IMR-90 (cell line): ENCODE data around the gene FIGLA. TPM values are rescaled to one million over a fixed set of nuclear protein-coding genes. Genes with fewer than 3 reads are reported as not detected.

Experiments used
- ATAC-seq: fragments of 200-7000 bp; cut with Tn5 transposase; 2 replicates; pipeline ENCODE4 v1.9.1; 2020; ENCODE audit warnings: low read depth, mild to moderate bottlenecking, moderate library complexity
- BruUV-seq: library from RNA; stranded (reverse); fragments of 400-500 nt; replicated peaks from 2 replicates; lab custom pipeline; 2021; lab: Mats Ljungman, UMichigan
- CTCF ChIA-PET: fragments of 300-600 bp; formaldehyde crosslinking; extraction: SDS; loops from one replicate; lab custom pipeline; 2021; ENCODE audit warnings: antibody characterized with exemption; lab: Yijun Ruan, JAX
- POLR2A ChIA-PET: fragments of 300-600 bp; sonication (Branson Sonifier 250); formaldehyde crosslinking; loops from one replicate; lab custom pipeline; 2022; ENCODE audit warnings: antibody characterized with exemption; ENCODE audit not compliant: unreplicated experiment; lab: Charles Lee
- DNase-seq: peaks from one replicate; pipeline ENCODE4 v3.0.0; 2013
- H2AFZ ChIP-seq: replicated peaks from 2 replicates; pipeline ENCODE3; 2013; ENCODE audit warnings: low read length, mild to moderate bottlenecking; ENCODE audit not compliant: poor library complexity
- H2AK5ac ChIP-seq: 2 replicates; pipeline ENCODE4 v1.6.1; 2013; ENCODE audit warnings: low read depth, low read length, inconsistent platforms
- H2AK9ac ChIP-seq: replicated peaks from 2 replicates; pipeline ENCODE3; 2013; ENCODE audit warnings: mild to moderate bottlenecking, low read depth, low read length, moderate library complexity; ENCODE audit not compliant: poor library complexity
- H2BK120ac ChIP-seq: 2 replicates; pipeline ENCODE4 v1.6.1; 2013; ENCODE audit warnings: low read depth, low read length, inconsistent platforms
- H2BK15ac ChIP-seq: 3 replicates; pipeline ENCODE4 v1.6.1; 2013; ENCODE audit warnings: low read depth, low read length, inconsistent platforms
- H2BK20ac ChIP-seq: 2 replicates; pipeline ENCODE4 v1.6.1; 2013; ENCODE audit warnings: low read depth, mild to moderate bottlenecking, inconsistent platforms, low read length, moderate library complexity
- H2BK5ac ChIP-seq: 2 replicates; pipeline ENCODE4 v1.6.1; 2013; ENCODE audit warnings: mild to moderate bottlenecking, low read depth, low read length, inconsistent platforms; ENCODE audit not compliant: poor library complexity, severe bottlenecking
- H3K14ac ChIP-seq: replicated peaks from 2 replicates; pipeline ENCODE4 v1.6.1; 2013; ENCODE audit warnings: low read depth, low read length, inconsistent platforms
- H3K18ac ChIP-seq: 2 replicates; pipeline ENCODE4 v1.6.1; 2013; ENCODE audit warnings: low read depth, low read length, control low read depth
- H3K23ac ChIP-seq: 2 replicates; pipeline ENCODE4 v1.6.1; 2013; ENCODE audit warnings: low read depth, low read length, inconsistent platforms
- H3K27ac ChIP-seq: 2 replicates; pipeline ENCODE4 v1.5.1; 2013; ENCODE audit warnings: mild to moderate bottlenecking, control low read depth, low read length; ENCODE audit not compliant: insufficient read depth
- H3K27me3 ChIP-seq: 2 replicates; pipeline ENCODE4 v1.6.1; 2013; ENCODE audit warnings: low read length; ENCODE audit not compliant: control insufficient read depth, insufficient read depth
- H3K36me3 ChIP-seq: 2 replicates; pipeline ENCODE4 v1.6.1; 2013; ENCODE audit warnings: low read length, mixed read lengths; ENCODE audit not compliant: control insufficient read depth, insufficient read depth
- H3K4ac ChIP-seq: 2 replicates; pipeline ENCODE4 v1.6.1; 2013; ENCODE audit warnings: low read depth, low read length, inconsistent platforms
- H3K4me1 ChIP-seq: 2 replicates; pipeline ENCODE4 v1.6.1; 2013; ENCODE audit warnings: low read length, mixed read lengths; ENCODE audit not compliant: control insufficient read depth, insufficient read depth
- H3K4me2 ChIP-seq: 2 replicates; pipeline ENCODE4 v1.6.1; 2013; ENCODE audit warnings: low read depth, mild to moderate bottlenecking, control low read depth, low read length, moderate library complexity
- H3K4me3 ChIP-seq: 2 replicates; pipeline ENCODE4 v1.5.1; 2013; ENCODE audit warnings: low read depth, mild to moderate bottlenecking, control low read depth, low read length, moderate library complexity; ENCODE audit not compliant: insufficient read depth
- H3K56ac ChIP-seq: 2 replicates; pipeline ENCODE4 v1.6.1; 2013; ENCODE audit warnings: low read length, inconsistent platforms; ENCODE audit not compliant: insufficient read depth; ENCODE audit errors: extremely low read depth
- H3K79me1 ChIP-seq, 2 experiments: 2 replicates each; pipeline ENCODE4 v1.6.1; 2013; ENCODE audit warnings: low read length in 2 of 2, inconsistent platforms in 1 of 2, low read depth in 1 of 2
- H3K9ac ChIP-seq: 2 replicates; pipeline ENCODE4 v1.6.1; 2013; ENCODE audit warnings: low read depth, low read length, control low read depth
- H3K9me1 ChIP-seq: 2 replicates; pipeline ENCODE4 v1.6.1; 2013; ENCODE audit warnings: low read length, inconsistent platforms; ENCODE audit not compliant: insufficient read depth
- H3K9me3 ChIP-seq: 2 replicates; pipeline ENCODE4 v1.6.1; 2013; ENCODE audit warnings: low read length; ENCODE audit not compliant: control insufficient read depth, insufficient read depth
- H4K20me1 ChIP-seq: 2 replicates; pipeline ENCODE4 v1.6.1; 2013; ENCODE audit warnings: low read length, inconsistent platforms; ENCODE audit not compliant: insufficient read depth
- H4K5ac ChIP-seq: 2 replicates; pipeline ENCODE4 v1.6.1; 2013; ENCODE audit warnings: mild to moderate bottlenecking, low read depth, low read length, control low read depth
- H4K8ac ChIP-seq, 2 experiments: 2 replicates each; pipeline ENCODE4 v1.6.1; 2013; ENCODE audit warnings: low read depth in 2 of 2, low read length in 2 of 2, control low read depth in 1 of 2, inconsistent platforms in 1 of 2
- H4K91ac ChIP-seq: 2 replicates; pipeline ENCODE4 v1.6.1; 2013; ENCODE audit warnings: low read depth, low read length, inconsistent platforms; ENCODE audit not compliant: insufficient read depth
- BHLHE40 ChIP-seq: fragments of 150-350 bp; IDR thresholded peaks from 2 replicates; pipeline ENCODE4 v1.6.1; 2016; ENCODE audit warnings: mild to moderate bottlenecking, low read depth, low read length
- CHD1 ChIP-seq: IDR thresholded peaks from 2 replicates; pipeline ENCODE4 v1.6.1; 2012; ENCODE audit warnings: low read depth, low read length, improper control_type of control experiment
- CTCF ChIP-seq: conservative IDR thresholded peaks from 2 replicates; pipeline ENCODE4 v1.5.1; 2012; ENCODE audit warnings: mild to moderate bottlenecking, low read depth, low read length, improper control_type of control experiment
- MAZ ChIP-seq: IDR thresholded peaks from 2 replicates; pipeline ENCODE4 v1.6.1; 2012; ENCODE audit warnings: low read depth, mild to moderate bottlenecking, low read length, improper control_type of control experiment, moderate library complexity, borderline replicate concordance
- RAD21 ChIP-seq: IDR thresholded peaks from 2 replicates; pipeline ENCODE4 v1.6.1; 2012; ENCODE audit warnings: low read length, improper control_type of control experiment
- RCOR1 ChIP-seq: IDR thresholded peaks from 2 replicates; pipeline ENCODE4 v1.6.1; 2012; ENCODE audit warnings: mild to moderate bottlenecking, low read length, improper control_type of control experiment; ENCODE audit not compliant: insufficient replicate concordance
- SMC3 ChIP-seq: fragments of 150-350 bp; IDR thresholded peaks from 2 replicates; pipeline ENCODE4 v1.6.1; 2016; ENCODE audit warnings: low read depth, mild to moderate bottlenecking, antibody characterized with exemption, low read length, moderate library complexity
- WGBS, 2 experiments: methylation state at CpG; one replicate each; pipeline versions ENCODE4 v1.1.5 to v1.1.7; 2013; ENCODE audit warnings: missing lambda C conversion rate in 2 of 2; ENCODE audit not compliant: insufficient read length in 1 of 2; ENCODE audit errors: extremely low coverage in 2 of 2; 5-methylcytosine and 5-hydroxymethylcytosine counted together
- dilution Hi-C: fragments of 300-500 bp; cut with HindIII; formaldehyde crosslinking; loops from one replicate; pipeline ENCODE4 v1.14.3; 2018; ENCODE audit warnings: low sequenced_read_pairs; ENCODE audit not compliant: unreplicated experiment
- in situ Hi-C: fragments of 300-500 bp; cut with MboI; formaldehyde crosslinking; loops from 3 replicates; pipeline ENCODE4 v1.14.3; 2019; ENCODE audit warnings: low sequenced_read_pairs, inconsistent platforms, mixed read lengths
- intact Hi-C: fragments of 100-400 bp; cut with micrococcal nuclease; formaldehyde crosslinking; loops from 2 replicates; pipeline ENCODE4 v1.10.0; 2022
- polyA plus RNA-seq, 3 experiments: library from polyadenylated mRNA; depleted of rRNA; stranded (reverse); fragments of >200 nt; gene quantifications; 2 replicates each; pipeline ENCODE4 v1.2.3, GENCODE V29; 2012; ENCODE audit warnings: low replicate concordance in 1 of 3
- total RNA-seq: library from RNA; depleted of rRNA; stranded (reverse); fragments of >200 nt; gene quantifications from 2 replicates; pipeline ENCODE4 v1.2.3, GENCODE V29; 2012
- TF ChIP-seq, protein P1 (sequence below): fragments of 150-350 bp; IDR thresholded peaks from 2 replicates; pipeline ENCODE4 v1.6.1; 2016; ENCODE audit warnings: low read depth, mild to moderate bottlenecking, low read length, moderate library complexity, borderline replicate concordance

The FIGLA gene
- total and polyA plus RNA-seq, 2 of the 4 experiments (the other 2 are of a cell fraction): not detected

GRCh38 chr2:70820499-70820898 is 30.1 kb upstream of the FIGLA start, which contains the start of gene CLEC4F:
TSS of gene CLEC4F (minus strand) at chr2:70820599. CDS start at chr2:70820523, 76 bp downstream.
- BruUV-seq: no TSS peak

More at GRCh38 chr2:70820499-70820898, 30.1 kb upstream of the FIGLA start, which contains the start of gene CLEC4F:
- TF ChIP-seq, protein P1, sequence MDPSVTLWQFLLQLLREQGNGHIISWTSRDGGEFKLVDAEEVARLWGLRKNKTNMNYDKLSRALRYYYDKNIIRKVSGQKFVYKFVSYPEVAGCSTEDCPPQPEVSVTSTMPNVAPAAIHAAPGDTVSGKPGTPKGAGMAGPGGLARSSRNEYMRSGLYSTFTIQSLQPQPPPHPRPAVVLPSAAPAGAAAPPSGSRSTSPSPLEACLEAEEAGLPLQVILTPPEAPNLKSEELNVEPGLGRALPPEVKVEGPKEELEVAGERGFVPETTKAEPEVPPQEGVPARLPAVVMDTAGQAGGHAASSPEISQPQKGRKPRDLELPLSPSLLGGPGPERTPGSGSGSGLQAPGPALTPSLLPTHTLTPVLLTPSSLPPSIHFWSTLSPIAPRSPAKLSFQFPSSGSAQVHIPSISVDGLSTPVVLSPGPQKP: no peak
- TF ChIP-seq CHD1 (no peak), CTCF (no peak), RAD21 (no peak), BHLHE40 (no peak), MAZ (no peak), RCOR1 (no peak), SMC3 (no peak)
- CTCF ChIA-PET: no interaction called here
- no peaks in the 10 kb centered on the region for H3K36me3 ChIP-seq
- H3K9ac ChIP-seq: no peak within 1 kb of the TSS
- dilution Hi-C loops: no loop called here
- H3K14ac ChIP-seq: no peak within 1 kb of the TSS
- H4K20me1 ChIP-seq: no peaks in the 10 kb centered on the region
- H3K23ac ChIP-seq: no peak within 1 kb of the TSS
- ATAC-seq (no peak), DNase-seq (no peak)
- no peak within 1 kb of the TSS for H2BK20ac ChIP-seq
- no peak within 1 kb of the TSS for H3K4me3 ChIP-seq
- no peak within 1 kb of the TSS for H2BK120ac ChIP-seq
- H3K4me2 ChIP-seq: no peak within 1 kb of the TSS
- H3K9me1 ChIP-seq: no peaks in the 10 kb centered on the region
- no peaks in the 10 kb centered on the region for H3K9me3 ChIP-seq
- in situ Hi-C loops: no loop called here
- no peak within 1 kb of the TSS for H3K27ac ChIP-seq
- intact Hi-C loops: no loop called here
- H2AK5ac ChIP-seq: no peak within 1 kb of the TSS
- no peak within 1 kb of the TSS for H4K5ac ChIP-seq
- WGBS, 2 experiments: 56% methylated on average over 4 of the region's 7 CpGs; no CpG with 5 or more reads in 1 of the 2 experiments
- no peaks in the 10 kb centered on the region for H3K79me1 ChIP-seq
- H3K18ac ChIP-seq: no peak within 1 kb of the TSS
- H2AFZ ChIP-seq: no peak within 1 kb of the TSS
- H3K27me3 ChIP-seq: peaks cover 13% of the 10 kb centered on the region
- H2AK9ac ChIP-seq: no peak within 1 kb of the TSS
- no peaks in the 10 kb centered on the region for H3K4me1 ChIP-seq
- POLR2A ChIA-PET: no interaction called here
- no peak within 1 kb of the TSS for H2BK15ac ChIP-seq
- H3K56ac ChIP-seq: no peak within 1 kb of the TSS
- H2BK5ac ChIP-seq: no peak within 1 kb of the TSS
- H3K4ac ChIP-seq: no peak within 1 kb of the TSS
- no peak within 1 kb of the TSS for H4K91ac ChIP-seq
- no peak within 1 kb of the TSS for H4K8ac ChIP-seq
